ENCODE results near the gene FAM20A.
A peak's percentile ranks its signal among the peaks of the same experiment; 100 is the strongest.

FAM20A gene

DNA sequence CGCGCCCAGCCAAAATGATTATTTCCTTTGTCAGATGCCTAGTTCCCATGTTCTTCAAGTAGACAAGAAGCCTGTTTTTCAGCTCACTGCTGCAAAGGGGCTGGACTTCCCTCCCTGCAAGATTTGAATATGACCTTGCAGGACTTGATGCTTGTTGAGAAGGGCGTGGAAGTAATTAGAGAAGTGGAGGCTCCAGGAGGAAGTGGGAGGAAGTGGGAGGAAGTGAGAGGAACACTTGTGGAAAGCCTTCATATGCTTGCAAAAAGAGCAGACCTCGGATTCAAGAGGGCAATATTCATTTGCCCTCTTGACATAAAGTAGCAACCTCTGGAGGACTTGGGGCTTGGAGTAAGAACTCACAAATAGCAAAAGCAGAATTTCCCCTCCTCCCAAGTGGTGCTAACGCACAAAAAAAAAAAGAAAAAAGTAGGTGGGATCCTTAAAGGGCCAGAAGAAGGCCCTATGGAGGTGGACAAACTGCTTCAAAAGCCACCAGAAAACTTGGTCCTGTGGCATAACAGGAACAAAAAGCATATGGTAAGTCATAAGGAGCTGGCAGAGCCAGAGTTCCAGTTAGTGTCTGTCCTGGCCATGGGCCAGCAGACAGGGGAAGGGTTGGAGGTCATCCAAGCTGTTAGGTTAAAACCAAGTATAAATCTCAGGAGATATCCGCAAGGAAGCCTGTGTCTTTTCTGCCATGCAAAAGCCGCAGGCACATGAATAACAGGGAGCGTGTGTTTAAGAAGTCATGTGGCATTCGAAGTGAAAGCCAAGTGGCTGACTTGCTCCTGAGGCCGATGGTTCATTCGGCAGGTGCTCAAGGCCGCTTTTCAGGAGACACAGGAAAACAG, 109.6 kb downstream of the FAM20A start:
- peak overlapping the region; percentile 28 to 87 (median 77); a peak in 21 of 22 replicates for H3K4me2 ChIP-seq
- no peaks in the 10 kb centered on the region for H3K27me3 ChIP-seq
- H3K27ac ChIP-seq = peak overlapping the region in 8 of 11 experiments; percentile 34 to 78 (median 62); a peak in 16 of 22 replicates
- H3K4me3 ChIP-seq = no peak overlapping the region
- TF ChIP-seq Cebpa-rat (IDR thresholded peaks at IDR 0.05) = no peak
- H4K20me1 ChIP-seq = no peaks in the 10 kb centered on the region
- H3K9ac ChIP-seq = peak overlapping the region in 6 of 11 experiments; percentile 6 to 60 (median 44); a peak in 7 of 22 replicates
- H3K36me3 ChIP-seq = no peaks in the 10 kb centered on the region
- H3K4me1 ChIP-seq = peaks cover 24 to 66% (median 44%) of the 10 kb centered on the region in 10 experiments
- peaks cover 0 to 5% (median 0%) of the 10 kb centered on the region in 11 experiments; a peak in 1 of 22 replicates for H3K9me3 ChIP-seq (replicated peaks in 1 of 11)

DNA sequence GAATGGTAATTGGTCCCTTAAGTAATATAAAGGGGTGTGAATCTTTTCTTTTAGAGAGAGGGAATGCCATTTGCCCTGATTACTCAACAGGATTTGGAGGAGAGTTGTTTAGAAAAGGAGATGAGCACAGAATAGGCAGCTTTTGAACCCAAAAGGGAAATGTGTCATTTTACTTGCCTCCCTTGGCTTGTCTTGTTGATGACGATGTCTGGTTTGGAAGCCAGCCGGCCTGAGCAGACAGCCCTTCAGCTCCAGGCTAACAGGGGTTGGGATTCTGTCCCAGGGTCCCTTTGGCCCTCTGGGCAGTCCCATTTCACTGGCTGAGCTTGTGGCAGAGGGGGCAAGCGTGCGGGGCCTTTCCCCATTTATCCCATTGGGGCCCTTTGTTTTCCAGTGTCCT, 111.2 kb downstream of the FAM20A start:
- Histone ChIP-seq H3K27ac (peak overlapping the region in 5 of 11 experiments; percentile 7 to 76 (median 10); a peak in 3 of 22 replicates), H3K9me3 (replicated peaks in 1 of 11) (peaks cover 0 to 5% (median 0%) of the 10 kb centered on the region in 11 experiments; a peak in 1 of 22 replicates), H3K9ac (no peak overlapping the region), H3K4me2 (peak overlapping the region in 7 of 11 experiments; percentile 68 to 87 (median 82); a peak in 12 of 22 replicates), H3K4me3 (no peak overlapping the region), H3K27me3 (no peaks in the 10 kb centered on the region), H3K36me3 (no peaks in the 10 kb centered on the region), H3K4me1 (peaks cover 33 to 82% (median 58%) of the 10 kb centered on the region in 10 experiments), H4K20me1 (no peaks in the 10 kb centered on the region)
- TF ChIP-seq Cebpa-rat (IDR thresholded peaks at IDR 0.05) = no peak

Measured in BLaER1 treated with 17β-estradiol and CSF1 and Interleukin-3, amounts not matched to agents 10 nM and 100 nM (cell line).